ENCODE results near the gene GGA1. TPM values are rescaled to one million over a fixed set of nuclear protein-coding genes. Genes with fewer than 3 reads are reported as not detected.

Gene GGA1
- polyA plus RNA-seq, 1 of the 3 experiments (the other 2 are of a cell fraction), result 81.1 TPM

DNA sequence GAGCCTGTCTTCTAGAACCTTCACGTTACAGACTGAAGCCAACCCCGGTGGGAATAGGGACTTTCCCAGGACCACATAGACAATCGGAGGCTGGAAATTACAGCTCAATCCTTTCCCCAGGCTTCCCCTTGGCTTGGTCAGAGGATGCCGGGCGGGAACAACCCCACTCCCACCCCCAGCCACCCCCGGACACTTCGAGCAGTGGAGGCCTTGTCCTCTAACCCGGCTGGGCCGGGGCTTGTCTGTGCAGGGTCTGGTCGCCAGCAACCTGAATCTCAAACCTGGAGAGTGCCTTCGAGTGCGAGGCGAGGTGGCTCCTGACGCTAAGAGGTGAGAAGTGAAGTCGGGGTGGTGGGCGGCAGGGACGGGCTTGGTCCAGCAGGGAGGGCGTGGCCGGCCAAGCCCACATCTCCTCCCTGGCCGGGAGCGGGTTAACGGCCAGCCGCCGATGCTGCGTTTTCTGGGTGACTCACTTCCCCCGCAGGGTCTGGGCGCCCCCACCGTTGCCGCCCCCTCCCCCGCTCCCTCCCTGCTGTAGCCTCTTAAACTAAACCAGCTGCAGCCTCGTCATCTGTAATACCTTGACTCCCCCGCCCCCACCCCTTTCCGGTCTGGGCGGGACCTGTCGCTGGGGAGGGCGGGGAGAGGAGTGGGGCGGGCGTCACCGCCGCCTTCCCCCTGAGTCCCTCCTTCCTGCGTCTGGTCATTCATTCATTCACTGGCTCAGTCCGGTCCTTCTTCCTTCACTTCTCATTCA lies 68.3 kb downstream of the GGA1 start (continued):
- peak; percentile 44; the same call in 1 of the 2 replicates for TF ChIP-seq MXI1 (IDR thresholded peaks at IDR 0.05; ENCODE audit: low read depth, low read length)
- peak; percentile 57; the same call in 1 of the 2 replicates for TF ChIP-seq GABPA (IDR thresholded peaks at IDR 0.05; ENCODE audit: low read depth)
- no peak for TF ChIP-seq GATA2 (CRISPR knock-in tag; IDR thresholded peaks at IDR 0.05)
- TF ChIP-seq MEF2A (IDR thresholded peaks at IDR 0.05; ENCODE audit: borderline replicate concordance, low read depth), result no peak
- TF ChIP-seq RCOR1 (IDR thresholded peaks at IDR 0.05; ENCODE audit: low read length), result no peak
- TF ChIP-seq, protein P1, sequence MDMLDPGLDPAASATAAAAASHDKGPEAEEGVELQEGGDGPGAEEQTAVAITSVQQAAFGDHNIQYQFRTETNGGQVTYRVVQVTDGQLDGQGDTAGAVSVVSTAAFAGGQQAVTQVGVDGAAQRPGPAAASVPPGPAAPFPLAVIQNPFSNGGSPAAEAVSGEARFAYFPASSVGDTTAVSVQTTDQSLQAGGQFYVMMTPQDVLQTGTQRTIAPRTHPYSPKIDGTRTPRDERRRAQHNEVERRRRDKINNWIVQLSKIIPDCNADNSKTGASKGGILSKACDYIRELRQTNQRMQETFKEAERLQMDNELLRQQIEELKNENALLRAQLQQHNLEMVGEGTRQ (IDR thresholded peaks at IDR 0.05; ENCODE audit: borderline replicate concordance, low read depth, low read length), result no peak
- TF ChIP-seq, protein P2, sequence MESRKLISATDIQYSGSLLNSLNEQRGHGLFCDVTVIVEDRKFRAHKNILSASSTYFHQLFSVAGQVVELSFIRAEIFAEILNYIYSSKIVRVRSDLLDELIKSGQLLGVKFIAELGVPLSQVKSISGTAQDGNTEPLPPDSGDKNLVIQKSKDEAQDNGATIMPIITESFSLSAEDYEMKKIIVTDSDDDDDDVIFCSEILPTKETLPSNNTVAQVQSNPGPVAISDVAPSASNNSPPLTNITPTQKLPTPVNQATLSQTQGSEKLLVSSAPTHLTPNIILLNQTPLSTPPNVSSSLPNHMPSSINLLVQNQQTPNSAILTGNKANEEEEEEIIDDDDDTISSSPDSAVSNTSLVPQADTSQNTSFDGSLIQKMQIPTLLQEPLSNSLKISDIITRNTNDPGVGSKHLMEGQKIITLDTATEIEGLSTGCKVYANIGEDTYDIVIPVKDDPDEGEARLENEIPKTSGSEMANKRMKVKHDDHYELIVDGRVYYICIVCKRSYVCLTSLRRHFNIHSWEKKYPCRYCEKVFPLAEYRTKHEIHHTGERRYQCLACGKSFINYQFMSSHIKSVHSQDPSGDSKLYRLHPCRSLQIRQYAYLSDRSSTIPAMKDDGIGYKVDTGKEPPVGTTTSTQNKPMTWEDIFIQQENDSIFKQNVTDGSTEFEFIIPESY (IDR thresholded peaks at IDR 0.05; ENCODE audit: borderline replicate concordance, low read depth), result peak; percentile 83
- TF ChIP-seq TAF1 (IDR thresholded peaks at IDR 0.05; ENCODE audit: borderline replicate concordance, low read depth, low read length), result peak; percentile 56; the same call in 1 of the 2 replicates
- TF ChIP-seq NRF1 (IDR thresholded peaks at IDR 0.05; ENCODE audit: low read depth, low read length), result no peak

DNA sequence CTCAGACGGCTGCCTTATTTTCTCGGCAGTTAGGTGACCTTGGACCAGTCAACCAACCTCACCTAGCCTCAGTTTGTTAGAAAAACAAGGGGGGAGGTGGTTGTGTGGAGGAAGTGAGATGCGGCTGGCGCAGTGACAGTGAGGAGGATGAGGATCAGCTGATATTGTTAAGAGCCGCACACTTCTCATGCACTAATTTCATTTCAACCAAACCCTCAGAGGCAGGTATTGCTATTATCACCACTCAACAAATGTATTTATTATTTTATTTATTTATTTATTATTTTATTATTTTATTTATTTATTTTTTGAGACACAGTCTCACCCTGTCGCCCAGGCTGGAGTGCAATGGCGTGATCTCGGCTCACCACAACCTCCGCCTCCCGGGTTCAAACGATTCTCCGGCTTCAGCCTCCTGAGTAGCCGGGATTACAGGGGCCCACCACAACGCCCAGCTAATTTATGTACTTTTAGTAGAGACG lies 68.9 kb downstream of the GGA1 start:
- peaks cover 16 to 22% of the 10 kb centered on the region in 2 experiments; a peak in 2 of 4 replicates for H3K4me1 ChIP-seq (ENCODE audit: control insufficient read depth in 1 of 2, insufficient read depth in 2 of 2, low read depth in 1 of 2, low read length in 1 of 2)
- no peaks in the 10 kb centered on the region for H3K9me3 ChIP-seq
- POLR2A ChIA-PET, result interaction anchor here (4.5 kb wide), 1 partner anchor 19 kb away, joined by 28 read pairs; the partner anchor contains the start of gene PDXP
- H3K79me2 ChIP-seq (ENCODE audit: insufficient read depth), result peaks cover 37% of the 10 kb centered on the region
- peak overlapping the region; percentile 65; the same call in 1 of the 2 replicates for H3K9ac ChIP-seq
- peaks cover 70% of the 10 kb centered on the region for H3F3A ChIP-seq (replicated peaks; ENCODE audit: insufficient read depth)
- CTCF ChIA-PET, result interaction anchor here (0.9 to 44.3 kb wide), 3 partner anchors 9 to 44 kb away, joined by 3 to 898 read pairs (median 6); partner anchors contain the start of genes NOL12 and SH3BP1
- peak overlapping the region; percentile 94 for H3K27ac ChIP-seq (ENCODE audit: low read depth in 2 of 2, low read length in 1 of 2)
- H4K20me1 ChIP-seq (ENCODE audit: insufficient read depth), result peaks cover 45% of the 10 kb centered on the region
- H3K4me2 ChIP-seq, result peak overlapping the region; percentile 98
- no peak overlapping the region for H2AFZ ChIP-seq (ENCODE audit: low read depth)
- TF ChIP-seq RFX5 (IDR thresholded peaks at IDR 0.05; ENCODE audit: low read length) (no peak), FOXM1 (IDR thresholded peaks at IDR 0.05; ENCODE audit: low read depth) (no peak), MEF2A (IDR thresholded peaks at IDR 0.05; ENCODE audit: borderline replicate concordance, low read depth) (no peak), TEAD4 (IDR thresholded peaks at IDR 0.05; ENCODE audit: borderline replicate concordance, insufficient read depth) (no peak), SIN3A (IDR thresholded peaks at IDR 0.05; ENCODE audit: borderline replicate concordance, low read depth, low read length) (no peak), MXI1 (IDR thresholded peaks at IDR 0.05; ENCODE audit: low read depth, low read length) (no peak), NFIC (IDR thresholded peaks at IDR 0.05; ENCODE audit: borderline replicate concordance) (no peak), POLR2AphosphoS5 (IDR thresholded peaks at IDR 0.05; ENCODE audit: low read depth, low read length) (no peak; the same call in 1 of the 2 replicates), SMC3 (IDR thresholded peaks at IDR 0.05; ENCODE audit: low read depth, low read length) (no peak), NRF1 (IDR thresholded peaks at IDR 0.05; ENCODE audit: low read depth, low read length) (no peak), TAF1 (IDR thresholded peaks at IDR 0.05; ENCODE audit: borderline replicate concordance, low read depth, low read length) (no peak), GABPA (IDR thresholded peaks at IDR 0.05; ENCODE audit: low read depth) (no peak), REST (IDR thresholded peaks at IDR 0.05; ENCODE audit: low read depth, low read length) (no peak)
- TF ChIP-seq, protein P1 (IDR thresholded peaks at IDR 0.05; ENCODE audit: borderline replicate concordance, low read depth, low read length), result no peak
- H3K27me3 ChIP-seq (ENCODE audit: insufficient read depth), result no peaks in the 10 kb centered on the region
- H3K9me2 ChIP-seq, result no peaks in the 10 kb centered on the region
- WGBS (ENCODE audit: low lambda C conversion rate), result 59% methylated on average over 15 of the region's 15 CpGs
- H3K36me3 ChIP-seq (replicated peaks in 1 of 2; ENCODE audit: control insufficient read depth in 1 of 2, insufficient read depth in 2 of 2, low read length in 1 of 2), result peaks cover 17 to 29% of the 10 kb centered on the region in 2 experiments
- DNase-seq, result no peak
- peak overlapping the region; percentile 64 to 92 for H3K4me3 ChIP-seq (ENCODE audit: low read depth in 2 of 2, low read length in 1 of 2)
